Thoracic aorta (tissue), 2 donors: ENCODE data around the gene YJU2. TPM values are rescaled to one million over a fixed set of nuclear protein-coding genes. Genes with fewer than 3 reads are reported as not detected.
"Not testable (repeated sequence)": the region's sequence is repeated elsewhere in the genome, so short reads cannot be mapped to it uniquely, and the experiment has no call there.

Experiments
- ATAC-seq: fragments of 150-250 bp; one replicate; pipeline ENCODE4 v1.8.0; 2017; ENCODE audit warnings: low read depth; ENCODE audit not compliant: insufficient number of reproducible peaks, low FRiP score
- DNase-seq: peaks from one replicate; pipeline ENCODE4 v3.0.0-alpha.2; 2020; ENCODE audit warnings: low spot score
- H3K27ac ChIP-seq, 2 donors: fragments of 200-600 bp; sonication (generic); 1 replicate in 1 of 2; 2 replicates in 1 of 2; pipeline ENCODE4 v1.5.1; 2016; ENCODE audit warnings: mild to moderate bottlenecking in 2 of 2, moderate library complexity in 2 of 2
- H3K27me3 ChIP-seq: fragments of 200-600 bp; sonication (generic); replicated peaks from 2 replicates; pipeline ENCODE4 v1.6.0; 2016; ENCODE audit warnings: mild to moderate bottlenecking; ENCODE audit not compliant: insufficient read depth
- H3K36me3 ChIP-seq: fragments of 200-600 bp; sonication (generic); one replicate; pipeline ENCODE4 v1.5.1; 2016
- H3K4me1 ChIP-seq, 2 donors: fragments of 200-600 bp; sonication (generic); 1 replicate in 1 of 2; 2 replicates in 1 of 2; pipeline versions ENCODE4 v1.5.1 to v1.6.0; 2016; ENCODE audit warnings: low read depth in 2 of 2, mild to moderate bottlenecking in 1 of 2; ENCODE audit not compliant: control insufficient read depth in 1 of 2
- H3K4me3 ChIP-seq: fragments of 200-600 bp; sonication (generic); 2 replicates; pipeline ENCODE4 v1.5.1; 2016; ENCODE audit warnings: mild to moderate bottlenecking
- H3K9me3 ChIP-seq: fragments of 200-600 bp; sonication (generic); 2 replicates; pipeline ENCODE4 v1.5.1; 2016
- total RNA-seq, 2 donors: library from RNA; depleted of rRNA; stranded (reverse); fragments of >200 nt; gene quantifications; one replicate each; pipeline versions ENCODE4 v1.1.0 to v1.2.3, GENCODE V29; 2016
- TF ChIP-seq, protein P1 (sequence below): fragments of 200-600 bp; sonication (generic); IDR thresholded peaks from one replicate; pipeline ENCODE4 v1.5.1; 2019; ENCODE audit warnings: antibody characterized with exemption

YJU2 gene
- total RNA-seq, 2 donors from 2014 or later: 17.5 to 25.5 TPM

GRCh38 chr19:4210166-4210731 is 36.6 kb upstream of the YJU2 start:
- Histone ChIP-seq H3K27me3 (no peaks in the 10 kb centered on the region), H3K36me3 (no peaks in the 10 kb centered on the region), H3K9me3 (no peaks in the 10 kb centered on the region), H3K4me1 (no peaks in the 10 kb centered on the region), H3K4me3 (no peak overlapping the region), H3K27ac (no peak overlapping the region)
- TF ChIP-seq, protein P1, sequence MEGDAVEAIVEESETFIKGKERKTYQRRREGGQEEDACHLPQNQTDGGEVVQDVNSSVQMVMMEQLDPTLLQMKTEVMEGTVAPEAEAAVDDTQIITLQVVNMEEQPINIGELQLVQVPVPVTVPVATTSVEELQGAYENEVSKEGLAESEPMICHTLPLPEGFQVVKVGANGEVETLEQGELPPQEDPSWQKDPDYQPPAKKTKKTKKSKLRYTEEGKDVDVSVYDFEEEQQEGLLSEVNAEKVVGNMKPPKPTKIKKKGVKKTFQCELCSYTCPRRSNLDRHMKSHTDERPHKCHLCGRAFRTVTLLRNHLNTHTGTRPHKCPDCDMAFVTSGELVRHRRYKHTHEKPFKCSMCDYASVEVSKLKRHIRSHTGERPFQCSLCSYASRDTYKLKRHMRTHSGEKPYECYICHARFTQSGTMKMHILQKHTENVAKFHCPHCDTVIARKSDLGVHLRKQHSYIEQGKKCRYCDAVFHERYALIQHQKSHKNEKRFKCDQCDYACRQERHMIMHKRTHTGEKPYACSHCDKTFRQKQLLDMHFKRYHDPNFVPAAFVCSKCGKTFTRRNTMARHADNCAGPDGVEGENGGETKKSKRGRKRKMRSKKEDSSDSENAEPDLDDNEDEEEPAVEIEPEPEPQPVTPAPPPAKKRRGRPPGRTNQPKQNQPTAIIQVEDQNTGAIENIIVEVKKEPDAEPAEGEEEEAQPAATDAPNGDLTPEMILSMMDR: no peak
- DNase-seq: no peak
- no peak for ATAC-seq

- no peaks in the 10 kb centered on the region for H3K27me3 ChIP-seq
- no peaks in the 10 kb centered on the region for H3K9me3 ChIP-seq
- no peak overlapping the region for H3K27ac ChIP-seq
- no peaks in the 10 kb centered on the region for H3K4me1 ChIP-seq
- no peak for ATAC-seq
- TF ChIP-seq, protein P1: no peak
- DNase-seq: no peak
- H3K36me3 ChIP-seq: no peaks in the 10 kb centered on the region
- H3K4me3 ChIP-seq: no peak overlapping the region
Observed at GRCh38 chr19:4213116-4213515, 33.8 kb upstream of the YJU2 start.

DNA sequence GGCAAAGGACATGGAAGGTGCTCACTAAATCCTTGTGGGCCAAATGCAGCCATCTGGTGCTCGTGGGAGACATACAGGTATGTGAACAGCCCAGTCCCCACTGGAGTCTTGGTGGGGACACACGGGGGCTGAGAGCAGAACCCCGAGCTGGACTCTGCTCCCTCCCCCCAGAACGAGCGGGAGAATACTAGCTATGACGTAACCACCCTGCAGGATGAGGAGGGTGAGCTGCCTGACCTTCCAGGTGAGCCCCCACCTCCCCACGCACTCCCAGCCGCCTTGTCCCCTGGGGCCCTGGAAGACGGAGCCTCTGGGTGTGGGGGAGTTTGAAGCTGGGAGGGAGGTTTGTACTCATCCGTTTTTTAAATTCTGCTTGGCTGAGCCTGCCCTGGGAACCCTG is 31.1 kb upstream of the YJU2 start:
- no peak for ATAC-seq
- H3K27me3 ChIP-seq: no peaks in the 10 kb centered on the region
- no peaks in the 10 kb centered on the region for H3K36me3 ChIP-seq
- TF ChIP-seq, protein P1: no peak
- H3K4me3 ChIP-seq: no peak overlapping the region
- DNase-seq: no peak
- no peaks in the 10 kb centered on the region for H3K9me3 ChIP-seq
- H3K4me1 ChIP-seq: no peaks in the 10 kb centered on the region
- H3K27ac ChIP-seq: no peak overlapping the region

- H3K4me1 ChIP-seq: no peaks in the 10 kb centered on the region
- H3K4me3 ChIP-seq: no peak overlapping the region
- ATAC-seq (no peak), DNase-seq (no peak)
- no peaks in the 10 kb centered on the region for H3K36me3 ChIP-seq
- TF ChIP-seq, protein P1: no peak
- H3K27me3 ChIP-seq: no peaks in the 10 kb centered on the region
- H3K9me3 ChIP-seq: no peaks in the 10 kb centered on the region
- no peak overlapping the region for H3K27ac ChIP-seq
Observed at GRCh38 chr19:4216846-4217245, 30.0 kb upstream of the YJU2 start.

GRCh38 chr19:4217429-4218264 is 29.2 kb upstream of the YJU2 start:
- H3K4me1 ChIP-seq: no peaks in the 10 kb centered on the region
- H3K27ac ChIP-seq: no peak overlapping the region
- ATAC-seq (no peak), DNase-seq (no peak)
- H3K27me3 ChIP-seq: no peaks in the 10 kb centered on the region
- no peaks in the 10 kb centered on the region for H3K36me3 ChIP-seq
- no peak overlapping the region for H3K4me3 ChIP-seq
- TF ChIP-seq, protein P1: no peak
- no peaks in the 10 kb centered on the region for H3K9me3 ChIP-seq

DNA sequence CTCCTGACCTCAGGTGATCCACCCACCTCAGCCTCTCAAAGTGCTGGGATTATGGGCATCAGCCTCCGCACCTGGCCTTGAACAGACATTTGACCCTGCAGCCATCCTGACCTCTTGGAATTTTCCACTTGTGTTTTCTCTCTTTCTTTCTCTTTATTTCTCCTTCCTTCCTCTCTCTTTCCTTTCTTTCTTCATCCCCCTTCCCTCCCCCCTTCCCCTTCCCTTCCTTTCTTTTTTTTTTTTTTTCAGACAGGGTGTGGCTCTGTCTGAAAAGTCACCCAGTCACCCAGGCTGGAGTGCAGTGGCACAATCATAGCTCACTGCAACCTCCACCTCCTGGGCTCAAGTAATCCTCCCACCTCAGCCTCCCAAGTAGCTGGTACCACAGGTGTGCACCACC is 28.4 kb upstream of the YJU2 start:
- not testable (repeated sequence) for H3K36me3 ChIP-seq, ATAC-seq, H3K27ac ChIP-seq, H3K4me3 ChIP-seq, H3K27me3 ChIP-seq, H3K9me3 ChIP-seq, DNase-seq, H3K4me1 ChIP-seq
